Islet of Langerhans (tissue), 1 donor: ENCODE results near the gene GRIK4.

ENCODE experiments used
- FAIRE-seq: peaks from one replicate; lab custom pipeline; 2011; peaks lifted over from hg19 to GRCh38; lab: Jason Lieb, UNC

GRIK4 gene

GRCh38 chr11:120919566-120919965 lies 408.0 kb downstream of the GRIK4 start:
- no peak for FAIRE-seq

- FAIRE-seq, result no peak
These were observed 412.4 kb downstream of the GRIK4 start for GRCh38 chr11:120923866-120924508.

DNA sequence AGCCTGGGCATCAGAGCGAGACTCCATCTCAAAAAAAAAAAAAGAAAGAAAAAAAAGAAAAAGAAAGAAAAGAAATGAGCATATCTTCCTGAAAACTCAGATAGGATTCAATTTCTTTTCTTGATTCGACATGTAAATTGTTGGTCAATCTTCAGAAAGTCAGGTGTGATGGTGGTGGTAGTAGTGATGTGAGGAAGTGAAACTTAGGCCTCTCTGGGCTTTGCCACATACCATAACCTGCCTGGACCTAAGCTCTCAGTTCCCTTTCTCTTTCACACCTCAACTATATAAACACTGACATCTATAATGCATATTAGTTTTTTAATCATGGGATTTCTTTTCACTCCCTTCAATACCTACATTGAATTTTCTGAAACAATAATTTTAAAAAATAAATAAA lies 414.4 kb downstream of the GRIK4 start:
- no peak for FAIRE-seq

DNA sequence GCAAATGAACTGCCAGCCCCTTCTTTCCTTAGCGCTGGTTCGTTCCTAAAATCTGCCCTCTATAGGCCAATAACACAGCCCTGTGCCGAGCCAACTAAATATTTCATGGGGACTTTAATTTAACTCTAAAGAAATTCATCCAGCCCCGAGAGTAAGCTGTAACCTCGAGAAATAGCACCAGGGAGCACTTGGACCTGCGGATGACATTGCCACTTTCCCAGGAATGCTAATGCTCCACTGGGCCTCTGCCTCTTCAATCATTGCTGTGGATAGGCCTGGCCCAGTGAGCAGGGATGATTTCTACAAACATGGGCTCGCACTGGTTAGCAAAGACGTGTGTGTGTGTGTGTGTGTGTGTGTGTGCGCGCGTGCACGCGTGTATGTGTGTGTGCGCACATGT lies 417.1 kb downstream of the GRIK4 start:
- no peak for FAIRE-seq

DNA sequence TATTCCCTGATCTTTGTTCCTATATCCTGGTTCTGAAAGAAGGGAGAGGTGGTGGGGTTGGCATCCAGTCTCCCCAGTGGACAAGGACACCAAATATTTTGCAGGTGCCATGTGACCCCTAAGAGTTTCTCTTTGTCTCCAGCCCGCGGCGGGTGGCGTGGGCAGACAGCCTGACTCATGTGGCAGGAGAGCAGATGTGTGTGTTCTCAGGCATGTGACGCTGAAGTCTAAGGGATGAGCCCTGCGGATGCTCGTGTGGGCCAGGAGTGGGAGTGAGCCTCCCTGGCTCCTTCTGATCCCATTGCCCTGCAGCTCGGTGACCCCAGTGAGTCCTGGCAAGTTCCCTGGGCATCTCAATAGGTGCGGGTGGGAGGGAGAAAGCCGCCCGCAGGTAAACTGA lies 417.5 kb downstream of the GRIK4 start:
- FAIRE-seq, result no peak

DNA sequence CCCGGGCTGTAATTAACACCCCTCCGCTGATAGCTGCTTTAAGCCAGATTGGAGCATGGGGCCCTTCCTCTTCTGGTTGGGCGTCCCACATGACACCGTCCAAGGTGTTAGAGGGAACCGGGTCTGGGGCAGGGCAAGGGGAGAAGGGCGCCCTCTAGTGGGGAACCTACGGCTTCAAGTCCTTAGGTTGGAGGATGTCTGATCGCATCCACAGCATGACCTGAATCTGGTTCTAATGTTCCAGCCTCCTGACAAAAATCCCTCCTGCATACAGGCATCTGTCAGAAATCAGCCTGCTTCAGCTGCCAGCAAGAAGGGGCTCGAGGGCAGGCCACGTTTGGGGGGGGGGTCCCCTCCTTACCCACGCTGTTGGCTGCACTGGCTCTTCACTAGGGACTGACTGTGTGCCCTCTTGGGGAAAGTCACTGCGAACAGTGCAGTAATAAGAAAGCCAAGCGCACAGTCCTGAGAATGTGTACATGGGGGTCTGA lies 418.2 kb downstream of the GRIK4 start:
- FAIRE-seq, result no peak

DNA sequence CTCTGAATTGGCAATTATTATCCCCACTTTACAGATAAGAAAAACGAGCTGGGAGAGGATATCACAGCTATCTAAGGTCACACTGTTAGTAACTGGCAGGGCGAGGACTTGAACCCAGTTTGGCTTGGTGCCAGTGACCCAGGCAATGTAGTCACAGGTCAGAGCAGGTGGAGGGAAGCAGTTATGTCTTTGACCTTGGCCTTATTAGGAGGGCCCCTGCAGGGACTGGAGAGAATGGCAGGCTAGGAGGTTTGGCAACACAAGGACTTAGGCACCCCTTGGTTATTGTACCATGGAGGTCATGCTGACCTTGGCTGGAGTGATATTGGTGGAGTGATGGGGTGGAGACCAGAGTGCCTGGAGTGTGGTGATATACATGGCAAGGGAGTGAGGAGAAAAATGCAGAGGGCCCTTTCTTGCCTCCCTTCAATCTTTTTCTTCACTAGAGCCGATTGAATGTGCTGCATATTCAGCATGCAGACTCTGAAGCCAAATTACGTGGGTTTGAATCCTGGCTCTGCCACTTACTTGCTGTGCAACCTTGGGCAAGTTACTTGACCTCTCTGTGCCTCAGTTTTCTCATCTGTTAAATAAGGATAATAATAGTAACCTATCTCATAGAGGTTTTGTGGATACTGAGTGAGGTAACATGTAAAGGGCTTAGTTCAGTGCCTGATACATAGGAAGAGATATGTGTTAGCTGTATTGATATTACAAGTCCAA lies 419.7 kb downstream of the GRIK4 start:
- no peak for FAIRE-seq

DNA sequence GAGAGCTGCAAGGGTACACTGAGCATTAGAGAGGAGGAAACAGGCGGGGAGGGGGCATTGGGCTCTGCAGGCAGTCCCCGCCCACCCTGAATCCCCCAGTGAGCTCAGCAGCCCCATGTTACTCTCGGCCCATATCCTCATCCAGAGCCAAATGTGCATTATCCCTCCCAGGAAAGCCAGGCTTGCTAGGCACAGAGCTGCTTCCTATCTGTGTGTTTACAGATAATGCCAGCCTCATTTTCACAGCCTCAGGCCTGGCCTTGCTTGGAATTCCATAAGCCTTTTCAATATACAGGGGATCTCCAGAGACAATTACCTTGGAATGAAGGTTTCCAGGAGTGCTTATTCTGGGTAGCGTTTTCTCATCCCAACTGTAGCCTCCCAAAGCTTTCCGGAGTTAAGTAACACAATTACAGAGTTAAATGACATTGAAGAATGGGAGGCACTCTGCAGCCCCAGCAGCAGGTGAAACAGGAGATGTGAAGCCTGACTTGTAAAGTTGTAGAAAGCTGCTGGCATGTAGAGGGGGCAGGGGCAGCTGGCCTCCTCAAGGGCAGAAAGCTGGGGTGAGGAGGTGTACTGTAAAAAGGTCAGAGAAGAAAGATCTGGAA lies 420.9 kb downstream of the GRIK4 start:
- FAIRE-seq, result no peak

GRCh38 chr11:120936356-120936755 lies 424.8 kb downstream of the GRIK4 start:
- FAIRE-seq, result no peak

- FAIRE-seq, result no peak
These were observed 426.0 kb downstream of the GRIK4 start for GRCh38 chr11:120937501-120937900.

DNA sequence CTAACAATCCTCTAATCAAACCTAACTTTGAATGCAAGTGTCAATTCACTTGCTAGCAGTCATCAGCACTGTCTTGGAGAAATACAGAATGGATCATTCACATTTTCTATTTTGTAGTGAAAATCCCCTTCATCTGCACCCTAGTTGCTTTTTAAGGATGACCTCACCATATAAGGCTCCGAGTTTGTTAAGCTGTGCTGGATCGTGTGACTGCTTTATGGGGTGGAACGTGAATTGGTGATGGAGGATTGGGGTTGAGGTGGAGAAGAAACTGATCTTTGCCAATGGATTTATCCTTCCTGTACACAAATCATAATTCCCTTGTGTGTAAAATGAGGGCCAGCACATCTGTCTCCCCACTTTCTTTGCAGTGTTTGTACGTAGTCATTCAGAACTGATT lies 426.7 kb downstream of the GRIK4 start:
- no peak for FAIRE-seq

- no peak for FAIRE-seq
These were observed 428.8 kb downstream of the GRIK4 start for GRCh38 chr11:120940160-120940848.

- FAIRE-seq, result no peak
These were observed 429.5 kb downstream of the GRIK4 start for GRCh38 chr11:120941000-120941399.

DNA sequence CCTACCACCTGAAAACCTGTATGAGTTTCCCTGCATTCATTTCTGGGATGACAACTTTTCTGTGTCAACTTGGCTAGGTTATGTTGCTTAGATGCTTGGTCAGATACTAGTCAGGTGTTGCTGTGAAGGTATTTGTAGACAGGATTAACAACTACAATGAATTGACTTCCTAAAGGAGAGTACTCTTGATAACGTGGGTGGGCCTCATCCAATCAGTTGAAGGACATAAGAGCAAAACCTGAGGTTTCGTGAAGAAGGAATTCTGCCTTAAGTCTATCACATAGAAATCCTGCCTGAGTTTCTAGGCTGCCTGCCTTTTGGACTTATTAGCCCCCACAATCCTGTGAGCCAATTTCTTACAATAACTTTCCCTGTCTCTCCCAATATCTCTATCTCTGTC lies 431.2 kb downstream of the GRIK4 start:
- no peak for FAIRE-seq

- FAIRE-seq, result no peak
These were observed 433.5 kb downstream of the GRIK4 start for GRCh38 chr11:120945042-120945441.

DNA sequence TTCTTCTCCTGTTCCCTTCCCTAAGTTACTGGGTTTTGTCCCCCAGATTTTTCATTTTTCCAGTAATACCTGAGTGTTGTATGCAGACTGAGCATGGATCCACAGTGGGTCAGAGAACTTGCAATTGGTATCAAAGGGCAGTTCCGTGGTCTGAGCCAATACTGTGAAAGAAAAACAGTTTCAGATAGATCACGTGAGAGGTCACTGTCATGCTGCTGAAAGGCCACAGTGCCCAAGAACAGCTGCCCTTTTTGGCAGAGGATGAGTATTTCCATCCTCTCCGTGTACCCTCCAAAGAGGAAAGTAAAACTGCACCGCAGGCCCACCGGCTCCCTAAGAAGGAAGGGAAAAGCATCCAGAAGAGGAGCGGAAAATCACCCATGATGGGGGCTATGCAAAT lies 439.3 kb downstream of the GRIK4 start:
- no peak for FAIRE-seq

GRCh38 chr11:120952461-120953434 lies 441.2 kb downstream of the GRIK4 start:
- FAIRE-seq, result no peak

GRCh38 chr11:120954381-120954780 lies 442.8 kb downstream of the GRIK4 start:
- no peak for FAIRE-seq

GRCh38 chr11:120956710-120957495 lies 445.4 kb downstream of the GRIK4 start:
- no peak for FAIRE-seq

DNA sequence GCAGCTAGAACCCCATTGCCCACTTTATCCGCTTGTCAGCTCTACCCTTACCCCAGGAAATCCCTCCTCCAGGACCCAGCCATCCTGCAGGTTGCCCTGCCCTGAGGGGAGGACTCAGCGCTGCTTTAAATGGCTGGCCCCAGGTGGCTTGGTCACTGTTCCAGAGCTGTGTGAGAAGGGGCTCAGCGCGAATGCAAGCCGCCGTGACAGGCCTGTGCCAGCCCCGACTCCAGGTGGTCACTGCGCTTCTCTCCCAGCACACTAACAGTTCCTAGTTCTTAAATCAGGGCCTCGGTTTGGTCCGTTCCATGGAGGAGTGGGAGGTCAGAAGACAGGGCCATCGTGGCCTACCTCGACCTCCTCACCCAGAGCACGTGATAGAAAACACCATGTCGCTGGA lies 446.6 kb downstream of the GRIK4 start:
- FAIRE-seq, result no peak

DNA sequence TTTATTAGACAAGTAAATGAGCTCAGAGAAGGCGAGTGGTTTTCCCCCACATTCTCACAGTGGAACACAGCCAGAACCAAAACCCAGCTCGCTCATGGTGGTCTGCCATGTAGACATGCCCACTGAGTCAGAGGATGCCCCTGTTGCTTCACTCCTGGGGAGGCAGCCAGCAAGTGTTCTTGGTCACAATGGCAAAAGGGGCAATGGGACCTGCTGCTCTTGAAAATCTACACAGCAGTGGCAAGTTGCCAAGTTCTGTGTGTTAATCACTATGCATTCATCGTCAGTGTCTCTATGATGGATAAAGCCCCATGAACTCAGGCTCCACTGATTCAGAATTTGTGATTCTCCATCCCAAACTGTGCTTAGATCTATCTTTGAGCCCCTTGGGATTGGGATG lies 447.6 kb downstream of the GRIK4 start:
- no peak for FAIRE-seq
